ENCODE measurements around the gene RENBP. TPM values are rescaled to one million over a fixed set of nuclear protein-coding genes. Genes with fewer than 3 reads are reported as not detected.

The RENBP gene
- total RNA-seq, 2 donors from 2014 or later = 12.0 to 17.5 TPM

GRCh38 chrX:153887385-153887784 lies 57.1 kb downstream of the RENBP start:
- H3K9ac ChIP-seq (ENCODE audit: extremely low read depth, low read length, poor library complexity, severe bottlenecking) = no peak overlapping the region
- DNase-seq = no peak
- no peak overlapping the region for H3K27ac ChIP-seq (ENCODE audit: low read depth, low read length)
- peaks cover 24% of the 10 kb centered on the region for H3K27me3 Mint-ChIP-seq (ENCODE audit: insufficient read depth)
- H3K4me1 Mint-ChIP-seq = peaks cover 3% of the 10 kb centered on the region
- no peaks in the 10 kb centered on the region for H3K36me3 Mint-ChIP-seq (ENCODE audit: low read depth)
- no peak overlapping the region for H3K4me3 Mint-ChIP-seq
- peaks cover 17% of the 10 kb centered on the region for H3K27me3 ChIP-seq (ENCODE audit: control insufficient read depth, insufficient read depth, low read length, poor library complexity, severe bottlenecking)
- no peak overlapping the region for H3K4me3 ChIP-seq (ENCODE audit: low read length)
- no peak for TF ChIP-seq CTCF (conservative IDR thresholded peaks at IDR 0.05)
- H3K9me3 ChIP-seq (ENCODE audit: control insufficient read depth, low read length) = no peaks in the 10 kb centered on the region
- H3K36me3 ChIP-seq (ENCODE audit: control insufficient read depth, insufficient read depth, low read length) = no peaks in the 10 kb centered on the region
- no peak overlapping the region for H3K27ac Mint-ChIP-seq
- H3K9me3 Mint-ChIP-seq = peaks cover 58% of the 10 kb centered on the region
- 93 to 100% methylated on average over 3 to 6 of the region's 8 CpGs for WGBS, 2 experiments (ENCODE audit: insufficient coverage in 1 of 2, insufficient read length in 1 of 2)
- H3K4me1 ChIP-seq (ENCODE audit: control insufficient read depth, insufficient read depth, low read length) = peaks cover 3% of the 10 kb centered on the region

- no peaks in the 10 kb centered on the region for H3K36me3 Mint-ChIP-seq (ENCODE audit: low read depth)
- H3K4me3 Mint-ChIP-seq = peak overlapping the region; percentile 42
- 49% methylated on average over 13 of the region's 13 CpGs; no CpG with 5 or more reads in 1 of the 2 experiments for WGBS, 2 experiments (ENCODE audit: insufficient coverage in 1 of 2, insufficient read length in 1 of 2)
- Histone ChIP-seq H3K9ac (ENCODE audit: extremely low read depth, low read length, poor library complexity, severe bottlenecking) (no peak overlapping the region), H3K4me3 (ENCODE audit: low read length) (no peak overlapping the region), H3K9me3 (ENCODE audit: control insufficient read depth, low read length) (no peaks in the 10 kb centered on the region), H3K27me3 (ENCODE audit: control insufficient read depth, insufficient read depth, low read length, poor library complexity, severe bottlenecking) (peaks cover 17% of the 10 kb centered on the region), H3K36me3 (ENCODE audit: control insufficient read depth, insufficient read depth, low read length) (no peaks in the 10 kb centered on the region), H3K27ac (ENCODE audit: low read depth, low read length) (no peak overlapping the region), H3K4me1 (ENCODE audit: control insufficient read depth, insufficient read depth, low read length) (peaks cover 3% of the 10 kb centered on the region)
- no peak overlapping the region for H3K27ac Mint-ChIP-seq
- DNase-seq = peak; percentile 62
- peaks cover 6% of the 10 kb centered on the region for H3K4me1 Mint-ChIP-seq
- TF ChIP-seq CTCF (conservative IDR thresholded peaks at IDR 0.05) = no peak
- peaks cover 56% of the 10 kb centered on the region for H3K9me3 Mint-ChIP-seq
- peaks cover 21% of the 10 kb centered on the region for H3K27me3 Mint-ChIP-seq (ENCODE audit: insufficient read depth)
Observed at GRCh38 chrX:153886915-153887314, 57.5 kb downstream of the RENBP start.

- H3K9me3 ChIP-seq (ENCODE audit: control insufficient read depth, low read length) = no peaks in the 10 kb centered on the region
- H3K36me3 ChIP-seq (ENCODE audit: control insufficient read depth, insufficient read depth, low read length) = no peaks in the 10 kb centered on the region
- H3K27ac ChIP-seq (ENCODE audit: low read depth, low read length) = no peak within 1 kb of the TSS
- Mint-ChIP-seq H3K36me3 (ENCODE audit: low read depth) (no peaks in the 10 kb centered on the region), H3K27me3 (ENCODE audit: insufficient read depth) (peaks cover 21% of the 10 kb centered on the region), H3K4me3 (peak within 1 kb of the TSS; percentile 49), H3K4me1 (peaks cover 6% of the 10 kb centered on the region), H3K9me3 (peaks cover 56% of the 10 kb centered on the region), H3K27ac (no peak within 1 kb of the TSS)
- peaks cover 3% of the 10 kb centered on the region for H3K4me1 ChIP-seq (ENCODE audit: control insufficient read depth, insufficient read depth, low read length)
- no peak within 1 kb of the TSS for H3K9ac ChIP-seq (ENCODE audit: extremely low read depth, low read length, poor library complexity, severe bottlenecking)
- DNase-seq = peak; percentile 80
- H3K4me3 ChIP-seq (ENCODE audit: low read length) = no peak within 1 kb of the TSS
- TF ChIP-seq CTCF (conservative IDR thresholded peaks at IDR 0.05) = no peak
- WGBS, 2 experiments (ENCODE audit: insufficient coverage in 1 of 2, insufficient read length in 1 of 2) = 2% methylated on average over 50 of the region's 94 CpGs; no CpG with 5 or more reads in 1 of the 2 experiments
- H3K27me3 ChIP-seq (ENCODE audit: control insufficient read depth, insufficient read depth, low read length, poor library complexity, severe bottlenecking) = peaks cover 17% of the 10 kb centered on the region
Observed at GRCh38 chrX:153885968-153886903, 58.2 kb downstream of the RENBP start, which contains the start of gene L1CAM. Gene L1CAM, minus strand, starts transcription at chrX:153886173. Its CDS starts 10,337 bp downstream, at chrX:153875836.

Small RNAs within 50 kb of the gene (microRNA-seq; reads per million reads assigned to microRNA genes)
- not detected for gene MIR3202-1 (ENCODE audit: borderline microRNAs expressed)
- not detected for gene MIR3202-2 (ENCODE audit: borderline microRNAs expressed)

Other genes starting within 250 kb of the RENBP start
- 100 to 1,000 TPM; 192 to 206 TPM for gene BCAP31, start 220.3 kb downstream of the RENBP start, total RNA-seq
- 10 to 100 TPM; 17.9 to 18.2 TPM for gene ABCD1, start 219.8 kb downstream of the RENBP start, total RNA-seq
- 1 to 10 TPM; 1.1 TPM for gene PLXNB3, start 180.4 kb downstream of the RENBP start, total RNA-seq
- gene SRPK3, start 163.6 kb downstream of the RENBP start, total RNA-seq = not detected
- 10 to 100 TPM; 39.5 to 45.0 TPM for gene IDH3G, start 150.3 kb downstream of the RENBP start, total RNA-seq
- 100 to 1,000 TPM; 220 to 236 TPM for gene SSR4, start 150.0 kb downstream of the RENBP start, total RNA-seq
- gene PDZD4, start 114.1 kb downstream of the RENBP start, total RNA-seq = 10 to 100 TPM; 30.1 to 68.3 TPM
- gene L1CAM, start 58.5 kb downstream of the RENBP start, total RNA-seq = 10 to 100 TPM in 1 of 2 donors, 1 to 10 TPM in 1; 7.5 to 29.0 TPM
- not detected for gene AVPR2, start 40.0 kb downstream of the RENBP start, total RNA-seq
- gene ARHGAP4, start 18.4 kb downstream of the RENBP start, total RNA-seq = 10 to 100 TPM; 56.0 to 65.0 TPM
- gene NAA10, start 9.6 kb downstream of the RENBP start, total RNA-seq = 10 to 100 TPM; 91.6 to 99.3 TPM
- gene HCFC1, start 27.2 kb upstream of the RENBP start, total RNA-seq = 100 to 1,000 TPM in 1 of 2 donors, 10 to 100 TPM in 1; 93.4 to 112 TPM
- 1 to 10 TPM; 4.8 to 8.1 TPM for gene TMEM187, start 28.1 kb upstream of the RENBP start, total RNA-seq
- gene IRAK1, start 75.3 kb upstream of the RENBP start, total RNA-seq = 10 to 100 TPM; 61.1 to 73.9 TPM
- gene MECP2, start 153.1 kb upstream of the RENBP start, total RNA-seq = 10 to 100 TPM; 34.4 to 35.3 TPM
- not detected for gene OPN1LW, start 199.6 kb upstream of the RENBP start, total RNA-seq
- gene OPN1MW, start 238.0 kb upstream of the RENBP start, total RNA-seq = not detected